ENCODE measurements around the gene C2orf49.
A peak's percentile ranks its signal among the peaks of the same experiment; 100 is the strongest.

Gene C2orf49

DNA sequence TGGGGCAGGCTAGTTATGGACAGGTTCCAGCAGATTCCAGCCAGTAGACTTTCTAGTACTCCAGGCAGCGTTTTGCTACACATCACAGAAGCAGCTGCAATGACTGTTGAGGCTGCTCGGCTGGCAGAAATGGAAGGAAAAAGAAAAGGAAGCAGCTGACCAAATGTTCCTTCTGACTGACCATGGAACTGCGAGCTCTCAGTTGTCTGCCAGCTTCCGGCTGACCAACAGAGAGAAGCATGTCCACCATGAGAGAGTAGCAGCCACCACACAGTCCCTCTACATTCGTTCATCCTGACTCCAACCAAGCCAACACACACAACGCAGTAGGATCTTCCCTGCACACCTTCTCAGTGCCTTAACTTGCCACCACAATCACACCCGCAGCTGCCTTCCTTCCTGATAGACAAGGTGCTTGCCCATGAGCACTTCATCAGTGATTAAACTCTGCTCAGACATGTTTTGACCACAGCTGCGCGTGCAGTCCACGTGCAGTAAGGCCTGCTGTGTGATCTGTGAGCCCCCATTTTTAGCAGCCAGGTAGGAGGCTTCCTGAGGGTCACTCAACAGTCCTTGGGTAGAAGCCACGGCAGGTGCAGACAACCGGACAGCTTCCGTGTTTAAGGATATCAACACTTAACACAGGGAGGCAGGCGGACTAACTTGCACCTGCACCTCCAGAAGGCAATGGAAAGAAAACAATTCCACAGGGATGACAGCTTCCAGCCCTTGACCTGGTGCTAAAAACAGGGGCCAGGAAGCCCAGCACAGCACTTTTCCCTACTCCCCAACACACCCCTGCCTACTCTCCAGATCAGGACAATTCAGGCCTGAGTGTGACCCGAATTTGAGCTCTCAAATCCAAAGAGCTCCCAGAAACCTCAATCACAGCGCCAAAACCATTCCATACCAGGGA, 8.8 kb upstream of the C2orf49 start:
- H2BK12ac ChIP-seq (ENCODE audit: low read length) = peak overlapping the region; percentile 21
- H3K4me2 ChIP-seq (ENCODE audit: low read length) = peak overlapping the region; percentile 75
- H3K23ac ChIP-seq (ENCODE audit: low read length) = no peak overlapping the region
- peak overlapping the region; percentile 18 for H2BK5ac ChIP-seq (ENCODE audit: low read depth, low read length, poor library complexity)
- H3K27me3 ChIP-seq (ENCODE audit: insufficient read depth, low read length) = no peaks in the 10 kb centered on the region
- peak overlapping the region; percentile 42 for H2AFZ ChIP-seq (ENCODE audit: insufficient read depth, low read length, poor library complexity)
- WGBS (ENCODE audit: extremely low coverage, insufficient coverage, insufficient read length) = no CpG with 5 or more reads among the region's 16 CpGs
- H3K9me3 ChIP-seq (ENCODE audit: insufficient read depth, low read depth, low read length) = no peaks in the 10 kb centered on the region
- H3K18ac ChIP-seq (ENCODE audit: low read length) = peak overlapping the region; percentile 38
- peak overlapping the region; percentile 37 for H2BK120ac ChIP-seq (ENCODE audit: insufficient read depth, low read length, poor library complexity)
- peak overlapping the region; percentile 67 for H4K8ac ChIP-seq (ENCODE audit: low read depth, low read length)
- peak overlapping the region; percentile 21 for H2AK5ac ChIP-seq (ENCODE audit: low read length)
- H4K12ac ChIP-seq (ENCODE audit: low read depth, low read length) = peak overlapping the region; percentile 6
- peak; percentile 26 to 68 for DNase-seq
- peaks cover 0 to 1% of the 10 kb centered on the region in 2 experiments for H3K36me3 ChIP-seq (ENCODE audit: control insufficient read depth in 1 of 2, insufficient read depth in 2 of 2, low read length in 2 of 2)
- H3K14ac ChIP-seq (ENCODE audit: low read length) = peak overlapping the region; percentile 76
- peak overlapping the region; percentile 57 for H3K9ac ChIP-seq (ENCODE audit: low read length)
- H3K27ac ChIP-seq (ENCODE audit: low read depth, low read length) = peak overlapping the region; percentile 23
- H3K4ac ChIP-seq (ENCODE audit: low read depth, low read length) = peak overlapping the region; percentile 83
- peak overlapping the region; percentile 75 for H4K91ac ChIP-seq (ENCODE audit: low read depth, low read length)
- peaks cover 20 to 30% of the 10 kb centered on the region in 2 experiments for H3K4me1 ChIP-seq (ENCODE audit: control insufficient read depth in 1 of 2, insufficient read depth in 2 of 2, low read length in 2 of 2)
- peak overlapping the region; percentile 79 for H3K4me3 ChIP-seq (ENCODE audit: low read depth, low read length)
- peaks cover 23% of the 10 kb centered on the region for H3K79me2 ChIP-seq (ENCODE audit: control insufficient read depth, insufficient read depth, low read length, poor library complexity)
- H3K79me1 ChIP-seq (ENCODE audit: low read length) = peaks cover 21% of the 10 kb centered on the region

- Histone ChIP-seq H3K4me1 (ENCODE audit: control insufficient read depth in 1 of 2, insufficient read depth in 2 of 2, low read length in 2 of 2) (peaks cover 20 to 30% of the 10 kb centered on the region in 2 experiments), H3K36me3 (ENCODE audit: control insufficient read depth in 1 of 2, insufficient read depth in 2 of 2, low read length in 2 of 2) (peaks cover 0 to 1% of the 10 kb centered on the region in 2 experiments), H3K23ac (ENCODE audit: low read length) (no peak overlapping the region), H2AK5ac (ENCODE audit: low read length) (peak overlapping the region; percentile 4), H3K27ac (ENCODE audit: low read depth, low read length) (peak overlapping the region; percentile 87), H3K4me3 (ENCODE audit: low read depth, low read length) (peak overlapping the region; percentile 79), H2AFZ (ENCODE audit: insufficient read depth, low read length, poor library complexity) (peak overlapping the region; percentile 42), H4K91ac (ENCODE audit: low read depth, low read length) (peak overlapping the region; percentile 75), H3K79me1 (ENCODE audit: low read length) (peaks cover 21% of the 10 kb centered on the region), H3K9me3 (ENCODE audit: insufficient read depth, low read depth, low read length) (no peaks in the 10 kb centered on the region), H3K14ac (ENCODE audit: low read length) (peak overlapping the region; percentile 76), H3K4ac (ENCODE audit: low read depth, low read length) (peak overlapping the region; percentile 83), H2BK12ac (ENCODE audit: low read length) (peak overlapping the region; percentile 21), H3K79me2 (ENCODE audit: control insufficient read depth, insufficient read depth, low read length, poor library complexity) (peaks cover 23% of the 10 kb centered on the region), H3K18ac (ENCODE audit: low read length) (peak overlapping the region; percentile 38), H2BK5ac (ENCODE audit: low read depth, low read length, poor library complexity) (peak overlapping the region; percentile 18), H4K12ac (ENCODE audit: low read depth, low read length) (peak overlapping the region; percentile 6), H2BK120ac (ENCODE audit: insufficient read depth, low read length, poor library complexity) (peak overlapping the region; percentile 37), H3K27me3 (ENCODE audit: insufficient read depth, low read length) (no peaks in the 10 kb centered on the region), H3K9ac (ENCODE audit: low read length) (peak overlapping the region; percentile 57), H4K8ac (ENCODE audit: low read depth, low read length) (peak overlapping the region; percentile 67), H3K4me2 (ENCODE audit: low read length) (peak overlapping the region; percentile 75)
- DNase-seq = no peak
- no CpG with 5 or more reads among the region's 17 CpGs for WGBS (ENCODE audit: extremely low coverage, insufficient coverage, insufficient read length)
Observed at GRCh38 chr2:105329197-105329554, 8.2 kb upstream of the C2orf49 start.

DNA sequence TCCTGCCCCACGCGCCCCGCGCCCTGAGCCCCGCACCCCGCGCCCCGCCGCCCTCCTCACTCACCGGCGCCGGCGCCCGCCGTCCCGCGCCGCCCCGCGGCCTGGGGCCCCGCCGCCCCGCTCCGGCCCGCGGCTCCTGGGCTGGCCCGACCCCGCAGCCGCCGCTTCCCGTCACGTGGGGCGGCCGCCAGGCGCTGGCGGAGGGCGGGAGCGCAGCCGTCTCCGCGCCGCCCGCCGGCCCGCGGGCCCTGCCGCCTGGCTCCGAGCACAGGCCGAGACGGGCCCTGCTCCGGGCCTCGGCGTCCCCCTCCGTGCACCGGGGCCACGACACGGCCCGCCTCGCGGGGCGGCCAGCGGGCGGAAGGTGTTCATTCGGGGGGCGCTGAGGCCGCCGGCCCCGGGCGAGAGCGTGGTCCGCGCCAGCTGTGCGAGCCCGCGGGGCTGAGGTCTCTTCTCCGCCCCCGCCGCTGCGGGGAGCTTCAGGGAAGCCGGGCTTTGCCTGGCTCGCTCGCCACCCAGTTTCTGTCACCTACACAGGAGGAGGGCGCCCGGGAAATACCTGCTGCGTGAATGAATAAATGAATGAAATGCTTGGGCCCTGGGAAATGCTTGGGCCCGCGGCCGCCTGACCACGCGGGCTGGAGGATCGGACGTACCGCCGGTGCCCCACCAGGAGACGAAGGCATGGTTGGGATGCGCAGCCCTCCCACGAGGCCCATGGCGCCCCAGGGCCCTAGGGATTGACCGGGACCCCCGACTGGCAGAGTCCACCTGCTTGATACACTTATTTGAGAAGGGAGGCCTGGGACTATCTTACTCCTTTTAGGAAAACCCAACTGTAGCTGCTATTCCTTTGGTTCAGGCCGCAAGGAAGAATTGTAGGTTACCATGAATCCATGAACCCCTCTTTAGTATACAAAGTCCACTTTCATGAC, 7.5 kb upstream of the C2orf49 start, which contains the start of gene TGFBRAP1:
Gene TGFBRAP1, minus strand, starts transcription at position 175 of the 935 bp plus-strand sequence. CDS start 21,434 bp downstream, outside the sequence.
- Histone ChIP-seq H3K4ac (ENCODE audit: low read depth, low read length) (peak within 1 kb of the TSS; percentile 83), H3K4me2 (ENCODE audit: low read length) (peak within 1 kb of the TSS; percentile 94), H3K79me1 (ENCODE audit: low read length) (peaks cover 18% of the 10 kb centered on the region), H3K9ac (ENCODE audit: low read length) (peak within 1 kb of the TSS; percentile 98), H4K91ac (ENCODE audit: low read depth, low read length) (peak within 1 kb of the TSS; percentile 75), H3K9me3 (ENCODE audit: insufficient read depth, low read depth, low read length) (no peaks in the 10 kb centered on the region), H3K79me2 (ENCODE audit: control insufficient read depth, insufficient read depth, low read length, poor library complexity) (peaks cover 23% of the 10 kb centered on the region), H3K18ac (ENCODE audit: low read length) (peak within 1 kb of the TSS; percentile 89), H2BK5ac (ENCODE audit: low read depth, low read length, poor library complexity) (peak within 1 kb of the TSS; percentile 23), H4K8ac (ENCODE audit: low read depth, low read length) (peak within 1 kb of the TSS; percentile 76), H2BK120ac (ENCODE audit: insufficient read depth, low read length, poor library complexity) (peak within 1 kb of the TSS; percentile 89), H2BK12ac (ENCODE audit: low read length) (peak within 1 kb of the TSS; percentile 21), H3K36me3 (ENCODE audit: control insufficient read depth in 1 of 2, insufficient read depth in 2 of 2, low read length in 2 of 2) (peaks cover 0 to 4% of the 10 kb centered on the region in 2 experiments), H3K4me3 (ENCODE audit: low read depth, low read length) (peak within 1 kb of the TSS; percentile 79), H2AFZ (ENCODE audit: insufficient read depth, low read length, poor library complexity) (peak within 1 kb of the TSS; percentile 72), H3K4me1 (ENCODE audit: control insufficient read depth in 1 of 2, insufficient read depth in 2 of 2, low read length in 2 of 2) (peaks cover 17 to 27% of the 10 kb centered on the region in 2 experiments), H3K14ac (ENCODE audit: low read length) (peak within 1 kb of the TSS; percentile 76), H2AK5ac (ENCODE audit: low read length) (peak within 1 kb of the TSS; percentile 21), H3K27ac (ENCODE audit: low read depth, low read length) (peak within 1 kb of the TSS; percentile 87), H4K12ac (ENCODE audit: low read depth, low read length) (peak within 1 kb of the TSS; percentile 10), H3K27me3 (ENCODE audit: insufficient read depth, low read length) (no peaks in the 10 kb centered on the region), H3K23ac (ENCODE audit: low read length) (no peak within 1 kb of the TSS)
- DNase-seq = peak; percentile 58 to 68
- no CpG with 5 or more reads among the region's 101 CpGs for WGBS (ENCODE audit: extremely low coverage, insufficient coverage, insufficient read length)
